Measurements from ENCODE around the gene POLD1. TPM values are rescaled to one million over a fixed set of nuclear protein-coding genes. Genes with fewer than 3 reads are reported as not detected.

The POLD1 gene
- polyA plus RNA-seq, 1 experiment, result 5.1 TPM

DNA sequence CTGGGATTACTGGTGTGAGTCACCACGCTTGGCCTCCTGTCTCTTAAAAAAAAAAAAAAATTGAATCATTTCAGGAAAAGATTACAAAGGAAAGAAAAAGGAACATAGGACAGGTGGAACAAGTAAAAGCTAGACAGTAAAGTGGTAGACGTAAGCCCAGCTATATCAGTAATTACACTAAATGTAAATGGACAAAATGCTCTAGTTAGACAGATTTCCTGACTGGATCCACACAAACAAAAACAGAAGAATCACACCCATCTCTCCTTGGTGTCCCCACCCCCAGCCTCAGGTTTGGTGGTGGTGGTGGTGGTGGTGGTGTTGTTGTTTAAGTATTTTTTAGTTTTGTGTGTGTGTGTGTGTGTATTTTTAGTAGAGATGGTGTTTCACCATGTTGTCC, 28.3 kb downstream of the POLD1 start:
- Histone ChIP-seq H3K27ac (ENCODE audit: low read depth, low read length) (no peak overlapping the region), H3K9me3 (ENCODE audit: control insufficient read depth, insufficient read depth, low read length) (peaks cover 5% of the 10 kb centered on the region), H3K4me3 (ENCODE audit: low read depth, low read length) (no peak overlapping the region), H3K27me3 (ENCODE audit: control insufficient read depth, insufficient read depth, low read length) (no peaks in the 10 kb centered on the region)
- DNase-seq (ENCODE audit: low read depth, low spot score), result no peak
- TF ChIP-seq, protein P1, sequence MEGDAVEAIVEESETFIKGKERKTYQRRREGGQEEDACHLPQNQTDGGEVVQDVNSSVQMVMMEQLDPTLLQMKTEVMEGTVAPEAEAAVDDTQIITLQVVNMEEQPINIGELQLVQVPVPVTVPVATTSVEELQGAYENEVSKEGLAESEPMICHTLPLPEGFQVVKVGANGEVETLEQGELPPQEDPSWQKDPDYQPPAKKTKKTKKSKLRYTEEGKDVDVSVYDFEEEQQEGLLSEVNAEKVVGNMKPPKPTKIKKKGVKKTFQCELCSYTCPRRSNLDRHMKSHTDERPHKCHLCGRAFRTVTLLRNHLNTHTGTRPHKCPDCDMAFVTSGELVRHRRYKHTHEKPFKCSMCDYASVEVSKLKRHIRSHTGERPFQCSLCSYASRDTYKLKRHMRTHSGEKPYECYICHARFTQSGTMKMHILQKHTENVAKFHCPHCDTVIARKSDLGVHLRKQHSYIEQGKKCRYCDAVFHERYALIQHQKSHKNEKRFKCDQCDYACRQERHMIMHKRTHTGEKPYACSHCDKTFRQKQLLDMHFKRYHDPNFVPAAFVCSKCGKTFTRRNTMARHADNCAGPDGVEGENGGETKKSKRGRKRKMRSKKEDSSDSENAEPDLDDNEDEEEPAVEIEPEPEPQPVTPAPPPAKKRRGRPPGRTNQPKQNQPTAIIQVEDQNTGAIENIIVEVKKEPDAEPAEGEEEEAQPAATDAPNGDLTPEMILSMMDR (IDR thresholded peaks at IDR 0.05; ENCODE audit: low read depth, low read length), result no peak
- POLR2A ChIA-PET, result no interaction called here
- CTCF ChIA-PET, result no interaction called here

DNA sequence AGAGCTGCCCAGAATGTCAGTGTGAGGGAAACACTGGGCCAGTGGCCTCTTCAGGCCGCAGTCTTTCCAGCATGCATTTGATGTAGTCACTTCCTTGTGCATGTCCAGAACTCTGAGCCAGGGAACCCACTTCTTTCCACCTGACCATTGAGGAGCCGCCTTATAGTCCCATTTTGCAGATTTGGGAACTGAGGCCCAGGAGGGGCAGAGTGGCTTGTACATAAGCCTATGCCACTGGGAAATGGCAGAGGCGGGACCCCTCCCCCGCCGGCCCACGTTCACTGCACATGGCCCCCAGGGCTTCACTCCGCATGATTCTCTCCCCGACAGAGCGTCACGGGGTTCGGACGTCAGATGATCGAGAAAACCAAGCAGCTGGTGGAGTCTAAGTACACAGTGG, 28.9 kb downstream of the POLD1 start:
- ChIA-PET CTCF (no interaction called here), POLR2A (no interaction called here)
- TF ChIP-seq, protein P1 (IDR thresholded peaks at IDR 0.05; ENCODE audit: low read depth, low read length), result no peak
- H3K9me3 ChIP-seq (ENCODE audit: control insufficient read depth, insufficient read depth, low read length), result peaks cover 5% of the 10 kb centered on the region
- no peaks in the 10 kb centered on the region for H3K27me3 ChIP-seq (ENCODE audit: control insufficient read depth, insufficient read depth, low read length)
- H3K27ac ChIP-seq (ENCODE audit: low read depth, low read length), result no peak overlapping the region
- no peak overlapping the region for H3K4me3 ChIP-seq (ENCODE audit: low read depth, low read length)
- no peak for DNase-seq (ENCODE audit: low read depth, low spot score)

DNA sequence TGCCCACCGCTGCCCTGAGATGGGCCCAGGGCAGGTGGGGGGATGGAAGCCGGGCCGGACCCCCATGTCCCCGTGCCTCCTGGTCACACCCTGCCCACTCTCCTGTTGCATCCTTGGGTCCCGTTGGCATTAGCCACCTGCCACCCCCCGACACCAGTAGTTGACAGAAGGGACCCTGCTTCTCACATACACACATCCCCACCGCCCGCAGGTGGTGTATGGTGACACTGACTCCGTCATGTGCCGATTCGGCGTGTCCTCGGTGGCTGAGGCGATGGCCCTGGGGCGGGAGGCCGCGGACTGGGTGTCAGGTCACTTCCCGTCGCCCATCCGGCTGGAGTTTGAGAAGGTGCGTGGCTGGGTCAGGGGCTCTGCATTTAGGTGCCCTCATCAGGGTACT, 29.4 kb downstream of the POLD1 start:
- ChIA-PET CTCF (no interaction called here), POLR2A (no interaction called here)

DNA sequence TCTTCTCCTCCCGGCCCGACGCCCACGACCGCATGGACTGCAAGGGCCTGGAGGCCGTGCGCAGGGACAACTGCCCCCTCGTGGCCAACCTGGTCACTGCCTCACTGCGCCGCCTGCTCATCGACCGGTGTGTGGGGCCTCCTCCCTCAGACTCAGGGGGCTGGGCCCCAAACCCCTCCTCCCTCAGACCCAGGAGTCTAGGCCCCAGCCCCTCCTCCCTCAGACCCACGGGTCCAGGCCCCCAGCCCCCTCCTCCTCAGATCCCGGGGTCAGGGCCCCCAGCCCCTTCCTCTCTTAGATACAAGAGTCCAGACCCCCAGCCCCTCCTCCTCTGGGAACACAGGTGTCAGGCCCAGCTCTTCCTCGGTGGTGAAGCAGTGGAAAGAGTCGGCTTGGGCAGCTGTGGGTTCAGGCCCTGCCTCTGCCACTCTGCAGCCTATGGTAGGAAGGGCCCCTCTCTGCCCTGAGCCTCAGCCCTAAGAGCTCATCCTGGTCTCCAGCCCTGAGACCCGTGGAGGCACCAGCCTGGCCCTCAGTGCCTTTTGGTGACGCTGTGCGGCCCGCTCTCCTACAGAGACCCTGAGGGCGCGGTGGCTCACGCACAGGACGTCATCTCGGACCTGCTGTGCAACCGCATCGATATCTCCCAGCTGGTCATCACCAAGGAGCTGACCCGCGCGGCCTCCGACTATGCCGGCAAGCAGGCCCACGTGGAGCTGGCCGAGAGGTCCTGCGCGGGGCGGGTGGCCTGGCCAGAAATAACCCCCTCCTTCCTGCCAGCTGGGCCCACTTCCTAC, 30.9 kb downstream of the POLD1 start:
- DNase-seq (ENCODE audit: low read depth, low spot score), result peak; percentile 7
- H3K27me3 ChIP-seq (ENCODE audit: control insufficient read depth, insufficient read depth, low read length), result peaks cover 13% of the 10 kb centered on the region
- H3K27ac ChIP-seq (ENCODE audit: low read depth, low read length), result no peak overlapping the region
- CTCF ChIA-PET, result interaction anchor here (0.6 to 1.7 kb wide), 7 partner anchors 20 to 68 kb away, joined by 3 to 10 read pairs (median 4); no protein-coding TSS in a partner anchor
- no peak overlapping the region for H3K4me3 ChIP-seq (ENCODE audit: low read depth, low read length)
- peaks cover 5% of the 10 kb centered on the region for H3K9me3 ChIP-seq (ENCODE audit: control insufficient read depth, insufficient read depth, low read length)
- POLR2A ChIA-PET, result no interaction called here
- TF ChIP-seq, protein P1 (IDR thresholded peaks at IDR 0.05; ENCODE audit: low read depth, low read length), result peak; percentile 80

More for the DNA sequence above, 29.4 kb downstream of the POLD1 start:
- no peak overlapping the region for H3K27ac ChIP-seq (ENCODE audit: low read depth, low read length)
- TF ChIP-seq, protein P1 (IDR thresholded peaks at IDR 0.05; ENCODE audit: low read depth, low read length), result no peak
- H3K27me3 ChIP-seq (ENCODE audit: control insufficient read depth, insufficient read depth, low read length), result peaks cover under 1% of the 10 kb centered on the region
- no peak for DNase-seq (ENCODE audit: low read depth, low spot score)
- peaks cover 5% of the 10 kb centered on the region for H3K9me3 ChIP-seq (ENCODE audit: control insufficient read depth, insufficient read depth, low read length)
- H3K4me3 ChIP-seq (ENCODE audit: low read depth, low read length), result no peak overlapping the region

- CTCF ChIA-PET, result interaction anchor here (0.6 to 1.7 kb wide), 7 partner anchors 21 to 69 kb away, joined by 3 to 10 read pairs (median 4); no protein-coding TSS in a partner anchor
- H3K9me3 ChIP-seq (ENCODE audit: control insufficient read depth, insufficient read depth, low read length), result peaks cover 5% of the 10 kb centered on the region
- TF ChIP-seq, protein P1 (IDR thresholded peaks at IDR 0.05; ENCODE audit: low read depth, low read length), result no peak
- H3K4me3 ChIP-seq (ENCODE audit: low read depth, low read length), result no peak overlapping the region
- no peak for DNase-seq (ENCODE audit: low read depth, low spot score)
- H3K27ac ChIP-seq (ENCODE audit: low read depth, low read length), result no peak overlapping the region
- peaks cover 13% of the 10 kb centered on the region for H3K27me3 ChIP-seq (ENCODE audit: control insufficient read depth, insufficient read depth, low read length)
- POLR2A ChIA-PET, result no interaction called here
Measured at GRCh38 chr19:50415661-50416033, 31.5 kb downstream of the POLD1 start.

Data from AG04450 (cell line).